ENCODE data around the gene FRK.

Gene FRK

GRCh38 chr6:115882174-115882573, 178.5 kb downstream of the FRK start:
- DNase-seq: no peak

All from GOT3 (cell line).